ENCODE data around the gene ACSS3.

Gene ACSS3

GRCh38 chr12:81216739-81217138 lies 138.9 kb downstream of the ACSS3 start:
- DNase-seq (ENCODE audit: low read depth in 2 of 3, low spot score in 1 of 3), result no peak

- no peak for DNase-seq (ENCODE audit: low read depth in 2 of 3, low spot score in 1 of 3)
Observed at GRCh38 chr12:81221681-81222080, 143.8 kb downstream of the ACSS3 start.

- DNase-seq (ENCODE audit: low read depth in 2 of 3, low spot score in 1 of 3), result no peak
Observed at GRCh38 chr12:81222846-81223592, 145.1 kb downstream of the ACSS3 start.

GRCh38 chr12:81224626-81225025 lies 146.7 kb downstream of the ACSS3 start:
- no peak for DNase-seq (ENCODE audit: low read depth in 2 of 3, low spot score in 1 of 3)

GRCh38 chr12:81229759-81230158 lies 151.9 kb downstream of the ACSS3 start:
- DNase-seq (ENCODE audit: low read depth in 2 of 3, low spot score in 1 of 3), result no peak

- DNase-seq (ENCODE audit: low read depth in 2 of 3, low spot score in 1 of 3), result no peak
Observed at GRCh38 chr12:81231574-81232368, 153.9 kb downstream of the ACSS3 start.

GRCh38 chr12:81245458-81245857 lies 167.6 kb downstream of the ACSS3 start:
- no peak for DNase-seq (ENCODE audit: low read depth in 2 of 3, low spot score in 1 of 3)

- no peak for DNase-seq (ENCODE audit: low read depth in 2 of 3, low spot score in 1 of 3)
Observed at GRCh38 chr12:81245907-81246570, 168.2 kb downstream of the ACSS3 start.

- DNase-seq (ENCODE audit: low read depth in 2 of 3, low spot score in 1 of 3), result no peak
Observed at GRCh38 chr12:81249976-81250375, 172.1 kb downstream of the ACSS3 start.

- DNase-seq (ENCODE audit: low read depth in 2 of 3, low spot score in 1 of 3), result no peak
Observed at GRCh38 chr12:81252228-81252627, 174.3 kb downstream of the ACSS3 start.

GRCh38 chr12:81253360-81253759 lies 175.5 kb downstream of the ACSS3 start:
- no peak for DNase-seq (ENCODE audit: low read depth in 2 of 3, low spot score in 1 of 3)

- no peak for DNase-seq (ENCODE audit: low read depth in 2 of 3, low spot score in 1 of 3)
Observed at GRCh38 chr12:81255456-81255855, 177.6 kb downstream of the ACSS3 start.

GRCh38 chr12:81255947-81256346 lies 178.1 kb downstream of the ACSS3 start:
- DNase-seq (ENCODE audit: low read depth in 2 of 3, low spot score in 1 of 3), result no peak

GRCh38 chr12:81257947-81258551 lies 180.2 kb downstream of the ACSS3 start:
- DNase-seq (ENCODE audit: low read depth in 2 of 3, low spot score in 1 of 3), result no peak

- no peak for DNase-seq (ENCODE audit: low read depth in 2 of 3, low spot score in 1 of 3)
Observed at GRCh38 chr12:81259360-81259759, 181.5 kb downstream of the ACSS3 start.

GRCh38 chr12:81261508-81262207 lies 183.8 kb downstream of the ACSS3 start:
- no peak for DNase-seq (ENCODE audit: low read depth in 2 of 3, low spot score in 1 of 3)

- DNase-seq (ENCODE audit: low read depth in 2 of 3, low spot score in 1 of 3), result no peak
Observed at GRCh38 chr12:81263072-81263471, 185.2 kb downstream of the ACSS3 start.

GRCh38 chr12:81270385-81270784 lies 192.5 kb downstream of the ACSS3 start:
- no peak for DNase-seq (ENCODE audit: low read depth in 2 of 3, low spot score in 1 of 3)

GRCh38 chr12:81274637-81275529 lies 197.0 kb downstream of the ACSS3 start:
- no peak for DNase-seq (ENCODE audit: low read depth in 2 of 3, low spot score in 1 of 3)

GRCh38 chr12:81284137-81284536 lies 206.3 kb downstream of the ACSS3 start:
- no peak for DNase-seq (ENCODE audit: low read depth in 2 of 3, low spot score in 1 of 3)
